ENCODE results near the gene GNB3. TPM values are rescaled to one million over a fixed set of nuclear protein-coding genes. Genes with fewer than 3 reads are reported as not detected.
"Not testable (repeated sequence)": the region's sequence is repeated elsewhere in the genome, so short reads cannot be mapped to it uniquely, and the experiment has no call there.

Gene GNB3
- polyA plus RNA-seq, 4 donors = 1.0 to 5.5 (median 3.2) TPM; not detected in 1

GRCh38 chr12:6871052-6871957 lies 30.6 kb downstream of the GNB3 start:
- FAIRE-seq = no peak
- H3K4me1 ChIP-seq (ENCODE audit: control insufficient read depth in 3 of 3, insufficient read depth in 2 of 3, low read depth in 1 of 3, low read length in 2 of 3) = peaks cover 0 to 49% (median 3%) of the 10 kb centered on the region in 3 donors
- peak overlapping the region; percentile 22 to 94 (median 52) for H3K27ac ChIP-seq (ENCODE audit: low read depth in 1 of 3, low read length in 2 of 3)

GRCh38 chr12:6872073-6873048 lies 31.6 kb downstream of the GNB3 start:
- DNase-seq = peak; percentile 79 to 95
- Histone ChIP-seq H3K36me3 (ENCODE audit: control insufficient read depth in 3 of 3, insufficient read depth in 2 of 3, low read depth in 1 of 3, low read length in 3 of 3) (peaks cover 0 to 48% (median 3%) of the 10 kb centered on the region in 3 donors), H3K27me3 (ENCODE audit: control insufficient read depth in 3 of 3, insufficient read depth in 3 of 3, low read length in 3 of 3) (no peaks in the 10 kb centered on the region), H3K27ac (ENCODE audit: low read depth in 1 of 3, low read length in 2 of 3) (peak overlapping the region; percentile 75 to 94 (median 83)), H3K4me1 (ENCODE audit: control insufficient read depth in 3 of 3, insufficient read depth in 2 of 3, low read depth in 1 of 3, low read length in 2 of 3) (peaks cover 0 to 44% (median 3%) of the 10 kb centered on the region in 3 donors), H3K4me3 (ENCODE audit: low read depth in 1 of 3, low read length in 3 of 3) (peak overlapping the region; percentile 57 to 95 (median 62)), H3K9me3 (ENCODE audit: control insufficient read depth in 2 of 2, insufficient read depth in 1 of 2, low read depth in 1 of 2, low read length in 1 of 2) (no peaks in the 10 kb centered on the region)
- 2% methylated on average over 39 to 40 of the region's 40 CpGs for WGBS, 3 donors
- FAIRE-seq = no peak

More at GRCh38 chr12:6871052-6871957, 30.6 kb downstream of the GNB3 start:
- Histone ChIP-seq H3K36me3 (ENCODE audit: control insufficient read depth in 3 of 3, insufficient read depth in 2 of 3, low read depth in 1 of 3, low read length in 3 of 3) (peaks cover 0 to 51% (median 3%) of the 10 kb centered on the region in 3 donors), H3K4me3 (ENCODE audit: low read depth in 1 of 3, low read length in 3 of 3) (peak overlapping the region in 2 of 3 donors; percentile 62 to 95), H3K27me3 (ENCODE audit: control insufficient read depth in 3 of 3, insufficient read depth in 3 of 3, low read length in 3 of 3) (no peaks in the 10 kb centered on the region), H3K9me3 (ENCODE audit: control insufficient read depth in 2 of 2, insufficient read depth in 1 of 2, low read depth in 1 of 2, low read length in 1 of 2) (no peaks in the 10 kb centered on the region)
- peak; percentile 78 to 90 for DNase-seq
- 46 to 66% (median 62%) methylated on average over 11 to 12 of the region's 12 CpGs for WGBS, 3 donors

GRCh38 chr12:6873094-6874014 lies 32.6 kb downstream of the GNB3 start, which contains the start of gene SPSB2:
Gene SPSB2, minus strand, starts transcription at chr12:6873303. Its CDS starts 402 bp downstream, at chr12:6872901.
- peak; percentile 96 to 99 for DNase-seq
- WGBS, 3 donors = 0 to 1% (median 1%) methylated on average over 46 to 66 of the region's 66 CpGs
- peaks cover 0 to 41% (median 3%) of the 10 kb centered on the region in 3 donors for H3K4me1 ChIP-seq (ENCODE audit: control insufficient read depth in 3 of 3, insufficient read depth in 2 of 3, low read depth in 1 of 3, low read length in 2 of 3)
- H3K27ac ChIP-seq (ENCODE audit: low read depth in 1 of 3, low read length in 2 of 3) = peak within 1 kb of the TSS; percentile 75 to 94 (median 83)
- peaks cover 0 to 48% (median 3%) of the 10 kb centered on the region in 3 donors for H3K36me3 ChIP-seq (ENCODE audit: control insufficient read depth in 3 of 3, insufficient read depth in 2 of 3, low read depth in 1 of 3, low read length in 3 of 3)
- no peak for FAIRE-seq
- no peaks in the 10 kb centered on the region for H3K9me3 ChIP-seq (ENCODE audit: control insufficient read depth in 2 of 2, insufficient read depth in 1 of 2, low read depth in 1 of 2, low read length in 1 of 2)
- H3K27me3 ChIP-seq (ENCODE audit: control insufficient read depth in 3 of 3, insufficient read depth in 3 of 3, low read length in 3 of 3) = no peaks in the 10 kb centered on the region
- peak within 1 kb of the TSS; percentile 59 to 95 (median 62) for H3K4me3 ChIP-seq (ENCODE audit: low read depth in 1 of 3, low read length in 3 of 3)

DNA sequence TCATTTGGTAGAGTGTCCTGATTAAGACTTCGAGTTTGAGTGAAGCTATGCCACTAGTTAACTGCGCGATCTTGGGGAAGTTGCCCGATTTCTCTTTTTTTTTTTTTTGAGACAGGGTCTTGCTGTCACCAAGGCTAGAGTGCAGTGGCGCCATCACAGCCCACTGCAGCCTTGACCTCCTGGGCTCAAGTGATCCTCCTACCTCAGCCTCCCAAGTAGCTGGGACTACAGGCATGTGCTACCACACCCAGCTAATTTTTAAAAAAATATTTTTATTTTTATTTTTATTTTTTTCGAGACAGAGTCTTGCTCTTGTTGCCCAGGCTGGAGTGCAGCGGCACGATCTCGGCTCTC lies 33.3 kb downstream of the GNB3 start:
- H3K9me3 ChIP-seq (ENCODE audit: control insufficient read depth in 2 of 2, insufficient read depth in 1 of 2, low read depth in 1 of 2, low read length in 1 of 2); H3K27me3 ChIP-seq (ENCODE audit: control insufficient read depth in 3 of 3, insufficient read depth in 3 of 3, low read length in 3 of 3); DNase-seq; FAIRE-seq: not testable (repeated sequence)
- H3K36me3 ChIP-seq (ENCODE audit: control insufficient read depth in 3 of 3, insufficient read depth in 2 of 3, low read depth in 1 of 3, low read length in 3 of 3) = peaks cover 0 to 41% (median 3%) of the 10 kb centered on the region in 3 donors
- H3K27ac ChIP-seq (ENCODE audit: low read depth in 1 of 3, low read length in 2 of 3) = peak overlapping the region in 2 of 3 donors; percentile 83 to 84
- WGBS, 3 donors = 48 to 62% (median 56%) methylated on average over 9 of the region's 9 CpGs
- peak overlapping the region in 2 of 3 donors; percentile 62 to 95 for H3K4me3 ChIP-seq (ENCODE audit: low read depth in 1 of 3, low read length in 3 of 3)
- peaks cover 0 to 34% (median 3%) of the 10 kb centered on the region in 3 donors for H3K4me1 ChIP-seq (ENCODE audit: control insufficient read depth in 3 of 3, insufficient read depth in 2 of 3, low read depth in 1 of 3, low read length in 2 of 3)

DNA sequence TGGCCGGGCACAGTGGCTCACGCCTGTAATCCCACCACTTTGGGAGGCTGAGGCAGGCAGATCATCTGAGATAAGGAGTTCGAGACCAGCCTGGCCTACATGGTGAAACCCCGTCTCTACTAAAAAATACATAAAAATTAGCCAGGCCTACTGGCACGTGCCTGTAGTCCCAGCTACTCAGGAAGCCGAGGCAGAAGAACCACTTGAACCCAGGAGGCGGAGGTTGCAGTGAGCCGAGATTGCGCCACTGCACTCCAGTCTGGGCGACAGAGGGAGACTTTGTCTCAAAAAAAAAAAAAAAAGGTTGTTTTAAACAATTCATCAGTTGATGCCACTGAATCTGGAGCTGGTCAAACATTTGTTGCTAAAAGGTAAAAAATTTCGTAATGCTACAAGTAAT lies 39.1 kb downstream of the GNB3 start:
- not testable (repeated sequence) for H3K27ac ChIP-seq (ENCODE audit: low read depth in 1 of 3, low read length in 2 of 3); DNase-seq; H3K4me1 ChIP-seq (ENCODE audit: control insufficient read depth in 3 of 3, insufficient read depth in 2 of 3, low read depth in 1 of 3, low read length in 2 of 3); H3K4me3 ChIP-seq (ENCODE audit: low read depth in 1 of 3, low read length in 3 of 3); H3K27me3 ChIP-seq (ENCODE audit: control insufficient read depth in 3 of 3, insufficient read depth in 3 of 3, low read length in 3 of 3); H3K9me3 ChIP-seq (ENCODE audit: control insufficient read depth in 2 of 2, insufficient read depth in 1 of 2, low read depth in 1 of 2, low read length in 1 of 2); FAIRE-seq
- WGBS, 3 donors = 87 to 93% (median 87%) methylated on average over 11 of the region's 11 CpGs
- H3K36me3 ChIP-seq (ENCODE audit: control insufficient read depth in 3 of 3, insufficient read depth in 2 of 3, low read depth in 1 of 3, low read length in 3 of 3) = peaks cover 0 to 22% (median 0%) of the 10 kb centered on the region in 3 donors

DNA sequence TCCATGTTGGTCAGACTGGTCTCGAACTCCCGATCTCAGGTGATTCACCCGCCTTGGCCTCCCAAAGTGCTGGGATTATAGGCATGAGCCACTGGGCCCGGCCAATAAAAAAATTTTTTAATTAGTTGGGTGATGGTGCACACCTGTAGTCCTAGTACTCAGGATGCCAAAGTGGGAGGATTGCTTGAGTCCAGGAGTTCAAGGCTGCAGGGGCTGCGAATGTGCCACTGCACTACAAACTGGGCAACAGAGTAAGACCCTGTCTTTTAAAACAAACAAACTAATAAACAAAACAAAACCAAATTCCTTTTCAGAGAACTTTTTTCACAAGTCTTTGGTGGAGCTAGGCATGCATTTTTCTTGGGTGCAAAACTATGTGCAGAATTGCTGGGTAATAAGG lies 42.5 kb downstream of the GNB3 start:
- FAIRE-seq = no peak
- Histone ChIP-seq H3K27me3 (ENCODE audit: control insufficient read depth in 3 of 3, insufficient read depth in 3 of 3, low read length in 3 of 3) (no peaks in the 10 kb centered on the region), H3K9me3 (ENCODE audit: control insufficient read depth in 2 of 2, insufficient read depth in 1 of 2, low read depth in 1 of 2, low read length in 1 of 2) (no peaks in the 10 kb centered on the region), H3K36me3 (ENCODE audit: control insufficient read depth in 3 of 3, insufficient read depth in 2 of 3, low read depth in 1 of 3, low read length in 3 of 3) (peaks cover 0 to 13% (median 0%) of the 10 kb centered on the region in 3 donors), H3K4me1 (ENCODE audit: control insufficient read depth in 3 of 3, insufficient read depth in 2 of 3, low read depth in 1 of 3, low read length in 2 of 3) (peaks cover 0 to 18% (median 0%) of the 10 kb centered on the region in 3 donors), H3K27ac (ENCODE audit: low read depth in 1 of 3, low read length in 2 of 3) (no peak overlapping the region), H3K4me3 (ENCODE audit: low read depth in 1 of 3, low read length in 3 of 3) (no peak overlapping the region)
- WGBS, 3 donors = 84 to 97% (median 94%) methylated on average over 5 of the region's 5 CpGs
- no peak for DNase-seq

GRCh38 chr12:6883683-6884082 lies 43.0 kb downstream of the GNB3 start:
- H3K9me3 ChIP-seq (ENCODE audit: control insufficient read depth in 2 of 2, insufficient read depth in 1 of 2, low read depth in 1 of 2, low read length in 1 of 2) = no peaks in the 10 kb centered on the region
- FAIRE-seq = no peak

More at GRCh38 chr12:6883683-6884082, 43.0 kb downstream of the GNB3 start:
- Histone ChIP-seq H3K27me3 (ENCODE audit: control insufficient read depth in 3 of 3, insufficient read depth in 3 of 3, low read length in 3 of 3) (no peaks in the 10 kb centered on the region), H3K4me1 (ENCODE audit: control insufficient read depth in 3 of 3, insufficient read depth in 2 of 3, low read depth in 1 of 3, low read length in 2 of 3) (peaks cover 0 to 18% (median 0%) of the 10 kb centered on the region in 3 donors), H3K4me3 (ENCODE audit: low read depth in 1 of 3, low read length in 3 of 3) (no peak overlapping the region), H3K27ac (ENCODE audit: low read depth in 1 of 3, low read length in 2 of 3) (no peak overlapping the region), H3K36me3 (ENCODE audit: control insufficient read depth in 3 of 3, insufficient read depth in 2 of 3, low read depth in 1 of 3, low read length in 3 of 3) (peaks cover 0 to 13% (median 0%) of the 10 kb centered on the region in 3 donors)
- DNase-seq = no peak
- 91 to 94% (median 92%) methylated on average over 11 of the region's 11 CpGs for WGBS, 3 donors

All from small intestine (tissue), 7 donors.